GM18951 (cell line): ENCODE measurements around the gene GRIK2.

Experiments used
- POLR2A ChIP-seq: IDR thresholded peaks from 4 replicates; pipeline ENCODE4 v1.6.1; 2011; ENCODE audit warnings: mild to moderate bottlenecking; ENCODE audit not compliant: insufficient read length, insufficient read depth; ENCODE audit errors: extremely low read depth
- in situ Hi-C: fragments of 300-500 bp; cut with MboI; formaldehyde crosslinking; loops from one replicate; pipeline ENCODE4 v1.12.0; 2022; ENCODE audit warnings: low sequenced_read_pairs, mixed read lengths, inconsistent platforms; ENCODE audit not compliant: unreplicated experiment

The GRIK2 gene

GRCh38 chr6:101543796-101544195, 150.3 kb downstream of the GRIK2 start:
- no peak for TF ChIP-seq POLR2A
- in situ Hi-C loops, result no loop called here

- in situ Hi-C loops, result no loop called here
- no peak for TF ChIP-seq POLR2A
Measured at GRCh38 chr6:101544286-101544685, 150.8 kb downstream of the GRIK2 start.

GRCh38 chr6:101545191-101545590, 151.7 kb downstream of the GRIK2 start:
- no peak for TF ChIP-seq POLR2A
- in situ Hi-C loops, result no loop called here

GRCh38 chr6:101550451-101550850, 156.9 kb downstream of the GRIK2 start:
- in situ Hi-C loops, result no loop called here
- no peak for TF ChIP-seq POLR2A

GRCh38 chr6:101554231-101554630, 160.7 kb downstream of the GRIK2 start:
- in situ Hi-C loops, result no loop called here
- no peak for TF ChIP-seq POLR2A

- TF ChIP-seq POLR2A, result no peak
- in situ Hi-C loops, result no loop called here
Measured at GRCh38 chr6:101558712-101559111, 165.2 kb downstream of the GRIK2 start.

- in situ Hi-C loops, result no loop called here
- TF ChIP-seq POLR2A, result no peak
Measured at GRCh38 chr6:101572627-101573026, 179.1 kb downstream of the GRIK2 start.

GRCh38 chr6:101577091-101577490, 183.6 kb downstream of the GRIK2 start:
- in situ Hi-C loops, result no loop called here

GRCh38 chr6:101578306-101578705, 184.8 kb downstream of the GRIK2 start:
- in situ Hi-C loops, result no loop called here
- TF ChIP-seq POLR2A, result no peak

More at GRCh38 chr6:101577091-101577490, 183.6 kb downstream of the GRIK2 start:
- TF ChIP-seq POLR2A, result no peak

GRCh38 chr6:101582792-101583191, 189.3 kb downstream of the GRIK2 start:
- no peak for TF ChIP-seq POLR2A
- in situ Hi-C loops, result no loop called here

GRCh38 chr6:101585501-101585900, 192.0 kb downstream of the GRIK2 start:
- in situ Hi-C loops, result no loop called here
- no peak for TF ChIP-seq POLR2A

- in situ Hi-C loops, result no loop called here
- TF ChIP-seq POLR2A, result no peak
Measured at GRCh38 chr6:101588343-101588742, 194.8 kb downstream of the GRIK2 start.

- no peak for TF ChIP-seq POLR2A
- in situ Hi-C loops, result no loop called here
Measured at GRCh38 chr6:101595276-101595675, 201.8 kb downstream of the GRIK2 start.

GRCh38 chr6:101597693-101598092, 204.2 kb downstream of the GRIK2 start:
- in situ Hi-C loops, result no loop called here
- TF ChIP-seq POLR2A, result no peak

GRCh38 chr6:101605426-101605825, 211.9 kb downstream of the GRIK2 start:
- no peak for TF ChIP-seq POLR2A
- in situ Hi-C loops, result no loop called here
